GM23338 (cell line): ENCODE measurements around the gene FAM25A. TPM values are rescaled to one million over a fixed set of nuclear protein-coding genes. Genes with fewer than 3 reads are reported as not detected.
"Not testable (repeated sequence)": the region's sequence is repeated elsewhere in the genome, so short reads cannot be mapped to it uniquely, and the experiment has no call there.

Experiments
- ATAC-seq: fragments of 200-7000 bp; cut with Tn5 transposase; 3 replicates; pipeline ENCODE4 v1.9.1; 2020
- DNase-seq: peaks from one replicate; pipeline ENCODE4 v3.0.0-alpha.2; 2015; ENCODE audit warnings: low spot score
- H2AFZ ChIP-seq: fragments of 200-600 bp; sonication (generic); 2 replicates; pipeline ENCODE4 v1.8.0; 2016; ENCODE audit warnings: antibody characterized with exemption, mild to moderate bottlenecking, moderate library complexity
- H3F3A ChIP-seq: fragments of 200-600 bp; sonication (generic); replicated peaks from 2 replicates; pipeline ENCODE4 v1.8.0; 2017; ENCODE audit warnings: antibody characterized with exemption, mixed run types, low read depth
- H3K27ac ChIP-seq: fragments of 200-600 bp; sonication (generic); 2 replicates; pipeline ENCODE4 v1.6.1; 2016; ENCODE audit warnings: low read depth
- H3K27me3 ChIP-seq: fragments of 200-600 bp; sonication (generic); 2 replicates; pipeline ENCODE4 v1.8.0; 2016; ENCODE audit warnings: mild to moderate bottlenecking, mixed run types, moderate library complexity; ENCODE audit not compliant: insufficient read depth
- H3K36me3 ChIP-seq: fragments of 200-600 bp; sonication (generic); 2 replicates; pipeline ENCODE4 v1.8.0; 2016; ENCODE audit warnings: mild to moderate bottlenecking; ENCODE audit not compliant: insufficient read depth
- H3K4me1 ChIP-seq: fragments of 200-600 bp; sonication (generic); 2 replicates; pipeline ENCODE4 v1.8.0; 2016; ENCODE audit warnings: mild to moderate bottlenecking, moderate library complexity; ENCODE audit not compliant: insufficient read depth
- H3K4me2 ChIP-seq: fragments of 200-600 bp; sonication (generic); 2 replicates; pipeline ENCODE4 v1.7.1; 2017; ENCODE audit warnings: mixed run types
- H3K4me3 ChIP-seq: fragments of 200-600 bp; sonication (generic); 2 replicates; pipeline ENCODE4 v1.6.1; 2016; ENCODE audit warnings: mixed run types
- H3K79me2 ChIP-seq: fragments of 200-600 bp; sonication (generic); replicated peaks from 2 replicates; pipeline ENCODE4 v1.8.0; 2017; ENCODE audit warnings: mild to moderate bottlenecking; ENCODE audit not compliant: insufficient read depth
- H3K9me2 ChIP-seq: fragments of 200-600 bp; sonication (generic); 2 replicates; pipeline ENCODE4 v1.8.0; 2017; ENCODE audit not compliant: insufficient read depth
- H4K20me1 ChIP-seq: fragments of 200-600 bp; sonication (generic); replicated peaks from 2 replicates; pipeline ENCODE4 v1.8.0; 2017; ENCODE audit warnings: mild to moderate bottlenecking; ENCODE audit not compliant: insufficient read depth
- H3K27ac Mint-ChIP-seq: 2 replicates; pipeline ENCODE4 v1.8.0; 2020; ENCODE audit warnings: inconsistent platforms, mild to moderate bottlenecking, moderate library complexity, mixed read lengths
- H3K27me3 Mint-ChIP-seq: 3 replicates; pipeline ENCODE4 v1.8.0; 2022; ENCODE audit warnings: low read depth, mild to moderate bottlenecking, moderate library complexity, mixed read lengths, inconsistent platforms; ENCODE audit not compliant: insufficient read depth, poor library complexity
- H3K36me3 Mint-ChIP-seq: 3 replicates; pipeline ENCODE4 v1.8.0; 2021; ENCODE audit warnings: low read depth, mild to moderate bottlenecking, inconsistent platforms, moderate library complexity, mixed read lengths
- H3K4me1 Mint-ChIP-seq: 3 replicates; pipeline ENCODE4 v1.8.0; 2020; ENCODE audit warnings: mild to moderate bottlenecking, inconsistent platforms, mixed read lengths
- H3K4me3 Mint-ChIP-seq: 3 replicates; pipeline ENCODE4 v1.8.0; 2021; ENCODE audit warnings: moderate library complexity, mild to moderate bottlenecking, inconsistent platforms, mixed read lengths
- H3K9me3 Mint-ChIP-seq: 3 replicates; pipeline ENCODE4 v1.8.0; 2020; ENCODE audit warnings: moderate library complexity, mild to moderate bottlenecking, inconsistent platforms, mixed read lengths
- CREB1 ChIP-seq: fragments of 250-450 bp; sonication (Bioruptor Pico); IDR thresholded peaks from 2 replicates; pipeline ENCODE4 v1.5.0; 2020; ENCODE audit warnings: low read depth, mild to moderate bottlenecking, moderate library complexity
- CTCF ChIP-seq, 2 experiments: fragments of 200-600 bp in 1 of 2; sonication (generic) in 1 of 2; conservative IDR thresholded peaks; 2 replicates each; pipeline versions ENCODE4 v1.5.1 to v1.6.1; 2016 to 2017; ENCODE audit warnings: antibody characterized with exemption in 2 of 2, low read depth in 2 of 2, mild to moderate bottlenecking in 2 of 2, moderate library complexity in 1 of 2
- JUNB ChIP-seq: IDR thresholded peaks from one replicate; pipeline ENCODE4 v1.6.1; 2016; ENCODE audit warnings: antibody characterized with exemption; ENCODE audit not compliant: unreplicated experiment
- STAT1 ChIP-seq: IDR thresholded peaks from one replicate; pipeline ENCODE4 v1.6.1; 2016; ENCODE audit warnings: antibody characterized with exemption; ENCODE audit not compliant: unreplicated experiment
- ZNF114 ChIP-seq: fragments of 250-450 bp; sonication (Bioruptor Pico); IDR thresholded peaks from 2 replicates; pipeline ENCODE4 v1.5.0; 2020; ENCODE audit warnings: mild to moderate bottlenecking, moderate library complexity
- ZNF331 ChIP-seq: fragments of 250-450 bp; sonication (Bioruptor Pico); IDR thresholded peaks from 2 replicates; pipeline ENCODE4 v1.5.0; 2020; ENCODE audit warnings: low read depth, mild to moderate bottlenecking, moderate library complexity
- polyA plus RNA-seq: library from polyadenylated mRNA; unstranded; fragments of >200 nt; fragmentation: Nextera tagmentation; extraction: Ambion mirVana; gene quantifications from 2 replicates; pipeline ENCODE4 v1.2.1, GENCODE V29; 2016
- total RNA-seq: library from RNA; depleted of rRNA; stranded (reverse); fragments of >200 nt; shearing (Covaris generic); gene quantifications from 2 replicates; pipeline ENCODE4 v1.2.3, GENCODE V29; 2014
- TF ChIP-seq, protein P1 (sequence below): fragments of 250-450 bp; sonication (Bioruptor Pico); IDR thresholded peaks from 2 replicates; pipeline ENCODE4 v1.5.0; 2020; ENCODE audit warnings: mild to moderate bottlenecking, moderate library complexity

Gene FAM25A
- total and polyA plus RNA-seq, 2 experiments from 2014 or later = not detected

DNA sequence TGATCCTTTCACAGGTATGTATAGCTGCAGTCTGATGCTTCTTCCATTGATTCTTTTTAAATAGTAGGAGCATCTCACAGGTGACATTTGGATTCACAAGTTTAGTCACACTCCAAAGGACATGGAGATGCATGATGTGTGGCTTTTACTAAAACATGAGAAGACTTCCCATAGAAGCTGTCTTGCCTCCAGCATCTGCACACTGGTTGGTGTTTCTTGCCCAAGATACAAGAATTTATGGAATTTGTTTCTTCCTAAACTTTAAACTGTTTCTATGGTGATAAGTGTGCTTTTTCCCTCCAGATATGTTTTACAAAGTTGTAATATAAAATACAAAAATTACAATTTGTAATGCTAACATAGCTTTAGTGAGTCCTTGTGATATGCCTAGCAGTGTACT, 27.6 kb upstream of the FAM25A start (continued):
- TF ChIP-seq STAT1 = no peak

DNA sequence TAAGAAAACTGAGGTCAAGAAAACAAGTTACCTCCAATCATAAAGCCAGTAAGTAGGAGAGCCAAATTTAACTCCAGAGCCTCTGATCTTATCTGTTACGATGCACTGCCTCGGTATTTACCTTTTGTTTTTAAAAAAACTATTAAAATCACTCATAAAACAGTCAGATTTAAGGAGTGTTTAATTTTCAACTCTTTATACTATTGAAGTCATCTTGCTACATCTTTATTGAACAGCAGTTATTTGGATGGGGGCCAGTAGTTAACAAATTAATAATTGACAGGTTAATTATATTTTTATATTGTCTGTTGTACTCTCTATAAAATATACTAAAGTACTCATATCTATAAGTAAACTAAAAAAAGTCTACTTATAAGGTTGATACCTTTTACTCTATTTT, 27.2 kb upstream of the FAM25A start:
- no peak overlapping the region for H2AFZ ChIP-seq
- ATAC-seq (no peak), DNase-seq (no peak)
- H4K20me1 ChIP-seq = no peaks in the 10 kb centered on the region
- peaks cover 6% of the 10 kb centered on the region; the same call in 2 of the 3 replicates for H3K4me1 Mint-ChIP-seq
- H3K27ac ChIP-seq = no peak overlapping the region
- H3K27me3 Mint-ChIP-seq = no peaks in the 10 kb centered on the region
- H3K36me3 Mint-ChIP-seq = no peaks in the 10 kb centered on the region
- H3K4me2 ChIP-seq = no peak overlapping the region
- no peak overlapping the region for H3K4me3 Mint-ChIP-seq
- H3K4me3 ChIP-seq = no peak overlapping the region
- TF ChIP-seq JUNB = no peak
- H3K9me3 Mint-ChIP-seq = no peaks in the 10 kb centered on the region
- no peaks in the 10 kb centered on the region for H3K4me1 ChIP-seq
- no peak overlapping the region for H3K27ac Mint-ChIP-seq
- no peaks in the 10 kb centered on the region for H3K36me3 ChIP-seq
- H3K79me2 ChIP-seq = no peaks in the 10 kb centered on the region
- no peaks in the 10 kb centered on the region for H3K9me2 ChIP-seq
- H3K27me3 ChIP-seq = no peaks in the 10 kb centered on the region
- H3F3A ChIP-seq = no peaks in the 10 kb centered on the region

- H3K79me2 ChIP-seq, H3K9me3 Mint-ChIP-seq, H3K4me1 ChIP-seq, DNase-seq, H3K4me2 ChIP-seq, H3K27me3 Mint-ChIP-seq, H3F3A ChIP-seq, ATAC-seq, H3K27ac Mint-ChIP-seq, H2AFZ ChIP-seq, H3K4me3 ChIP-seq, H3K36me3 ChIP-seq, H3K4me3 Mint-ChIP-seq, H3K9me2 ChIP-seq, H3K27me3 ChIP-seq, H3K27ac ChIP-seq, H3K4me1 Mint-ChIP-seq, H4K20me1 ChIP-seq, H3K36me3 Mint-ChIP-seq: not testable (repeated sequence)
These were observed 20.2 kb upstream of the FAM25A start for GRCh38 chr10:86999802-87000403.

- no peaks in the 10 kb centered on the region for H3K27me3 ChIP-seq
- ATAC-seq = no peak
- no peaks in the 10 kb centered on the region for H3K9me3 Mint-ChIP-seq
- TF ChIP-seq ZNF331 (CRISPR knock-in tag) = no peak
- TF ChIP-seq CREB1 (CRISPR knock-in tag) = no peak
- TF ChIP-seq CTCF (conservative IDR thresholded peaks at IDR 0.05; ENCODE audit: low read depth in 2 of 2) = no peak
- no peak for TF ChIP-seq ZNF114 (CRISPR knock-in tag)
- TF ChIP-seq JUNB = no peak
- TF ChIP-seq, protein P1, sequence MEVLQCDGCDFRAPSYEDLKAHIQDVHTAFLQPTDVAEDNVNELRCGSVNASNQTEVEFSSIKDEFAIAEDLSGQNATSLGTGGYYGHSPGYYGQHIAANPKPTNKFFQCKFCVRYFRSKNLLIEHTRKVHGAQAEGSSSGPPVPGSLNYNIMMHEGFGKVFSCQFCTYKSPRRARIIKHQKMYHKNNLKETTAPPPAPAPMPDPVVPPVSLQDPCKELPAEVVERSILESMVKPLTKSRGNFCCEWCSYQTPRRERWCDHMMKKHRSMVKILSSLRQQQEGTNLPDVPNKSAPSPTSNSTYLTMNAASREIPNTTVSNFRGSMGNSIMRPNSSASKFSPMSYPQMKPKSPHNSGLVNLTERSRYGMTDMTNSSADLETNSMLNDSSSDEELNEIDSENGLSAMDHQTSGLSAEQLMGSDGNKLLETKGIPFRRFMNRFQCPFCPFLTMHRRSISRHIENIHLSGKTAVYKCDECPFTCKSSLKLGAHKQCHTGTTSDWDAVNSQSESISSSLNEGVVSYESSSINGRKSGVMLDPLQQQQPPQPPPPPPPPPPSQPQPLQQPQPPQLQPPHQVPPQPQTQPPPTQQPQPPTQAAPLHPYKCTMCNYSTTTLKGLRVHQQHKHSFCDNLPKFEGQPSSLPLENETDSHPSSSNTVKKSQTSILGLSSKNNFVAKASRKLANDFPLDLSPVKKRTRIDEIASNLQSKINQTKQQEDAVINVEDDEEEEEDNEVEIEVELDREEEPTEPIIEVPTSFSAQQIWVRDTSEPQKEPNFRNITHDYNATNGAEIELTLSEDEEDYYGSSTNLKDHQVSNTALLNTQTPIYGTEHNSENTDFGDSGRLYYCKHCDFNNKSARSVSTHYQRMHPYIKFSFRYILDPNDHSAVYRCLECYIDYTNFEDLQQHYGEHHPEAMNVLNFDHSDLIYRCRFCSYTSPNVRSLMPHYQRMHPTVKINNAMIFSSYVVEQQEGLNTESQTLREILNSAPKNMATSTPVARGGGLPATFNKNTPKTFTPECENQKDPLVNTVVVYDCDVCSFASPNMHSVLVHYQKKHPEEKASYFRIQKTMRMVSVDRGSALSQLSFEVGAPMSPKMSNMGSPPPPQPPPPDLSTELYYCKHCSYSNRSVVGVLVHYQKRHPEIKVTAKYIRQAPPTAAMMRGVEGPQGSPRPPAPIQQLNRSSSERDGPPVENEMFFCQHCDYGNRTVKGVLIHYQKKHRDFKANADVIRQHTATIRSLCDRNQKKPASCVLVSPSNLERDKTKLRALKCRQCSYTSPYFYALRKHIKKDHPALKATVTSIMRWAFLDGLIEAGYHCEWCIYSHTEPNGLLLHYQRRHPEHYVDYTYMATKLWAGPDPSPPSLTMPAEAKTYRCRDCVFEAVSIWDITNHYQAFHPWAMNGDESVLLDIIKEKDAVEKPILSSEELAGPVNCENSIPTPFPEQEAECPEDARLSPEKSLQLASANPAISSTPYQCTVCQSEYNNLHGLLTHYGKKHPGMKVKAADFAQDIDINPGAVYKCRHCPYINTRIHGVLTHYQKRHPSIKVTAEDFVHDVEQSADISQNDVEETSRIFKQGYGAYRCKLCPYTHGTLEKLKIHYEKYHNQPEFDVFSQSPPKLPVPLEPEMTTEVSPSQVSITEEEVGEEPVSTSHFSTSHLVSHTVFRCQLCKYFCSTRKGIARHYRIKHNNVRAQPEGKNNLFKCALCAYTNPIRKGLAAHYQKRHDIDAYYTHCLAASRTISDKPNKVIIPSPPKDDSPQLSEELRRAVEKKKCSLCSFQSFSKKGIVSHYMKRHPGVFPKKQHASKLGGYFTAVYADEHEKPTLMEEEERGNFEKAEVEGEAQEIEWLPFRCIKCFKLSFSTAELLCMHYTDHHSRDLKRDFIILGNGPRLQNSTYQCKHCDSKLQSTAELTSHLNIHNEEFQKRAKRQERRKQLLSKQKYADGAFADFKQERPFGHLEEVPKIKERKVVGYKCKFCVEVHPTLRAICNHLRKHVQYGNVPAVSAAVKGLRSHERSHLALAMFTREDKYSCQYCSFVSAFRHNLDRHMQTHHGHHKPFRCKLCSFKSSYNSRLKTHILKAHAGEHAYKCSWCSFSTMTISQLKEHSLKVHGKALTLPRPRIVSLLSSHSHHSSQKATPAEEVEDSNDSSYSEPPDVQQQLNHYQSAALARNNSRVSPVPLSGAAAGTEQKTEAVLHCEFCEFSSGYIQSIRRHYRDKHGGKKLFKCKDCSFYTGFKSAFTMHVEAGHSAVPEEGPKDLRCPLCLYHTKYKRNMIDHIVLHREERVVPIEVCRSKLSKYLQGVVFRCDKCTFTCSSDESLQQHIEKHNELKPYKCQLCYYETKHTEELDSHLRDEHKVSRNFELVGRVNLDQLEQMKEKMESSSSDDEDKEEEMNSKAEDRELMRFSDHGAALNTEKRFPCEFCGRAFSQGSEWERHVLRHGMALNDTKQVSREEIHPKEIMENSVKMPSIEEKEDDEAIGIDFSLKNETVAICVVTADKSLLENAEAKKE (CRISPR knock-in tag) = no peak
- no peak for TF ChIP-seq STAT1
- no peaks in the 10 kb centered on the region for H3K4me1 Mint-ChIP-seq
- no peaks in the 10 kb centered on the region for H3K36me3 ChIP-seq
- no peaks in the 10 kb centered on the region for H3K9me2 ChIP-seq
- no peaks in the 10 kb centered on the region for H4K20me1 ChIP-seq
- no peak for DNase-seq
- H3K4me3 Mint-ChIP-seq = no peak overlapping the region
- no peaks in the 10 kb centered on the region for H3K4me1 ChIP-seq
- H3K36me3 Mint-ChIP-seq = no peaks in the 10 kb centered on the region
- H3F3A ChIP-seq = no peaks in the 10 kb centered on the region
- H3K27ac ChIP-seq = no peak overlapping the region
- H3K4me3 ChIP-seq = no peak overlapping the region
- no peak overlapping the region for H3K4me2 ChIP-seq
- H3K27me3 Mint-ChIP-seq = no peaks in the 10 kb centered on the region
- H3K79me2 ChIP-seq = no peaks in the 10 kb centered on the region
- H2AFZ ChIP-seq = no peak overlapping the region
- no peak overlapping the region for H3K27ac Mint-ChIP-seq
These were observed 19.6 kb upstream of the FAM25A start for GRCh38 chr10:87000491-87000890.
